ENCODE data around the gene DUSP16.
"Not testable (repeated sequence)": the region's sequence is repeated elsewhere in the genome, so short reads cannot be mapped to it uniquely, and the experiment has no call there.

DUSP16 gene

GRCh38 chr12:12577786-12578185 is 15.1 kb upstream of the DUSP16 start:
- H3K27me3 ChIP-seq (ENCODE audit: insufficient read depth, poor library complexity, severe bottlenecking), result no peaks in the 10 kb centered on the region
- no peak for TF ChIP-seq CTCF (IDR thresholded peaks at IDR 0.05; ENCODE audit: insufficient read depth, low read length)
- TF ChIP-seq GABPA (IDR thresholded peaks at IDR 0.05; ENCODE audit: low read depth), result no peak
- TF ChIP-seq REST (IDR thresholded peaks at IDR 0.05; ENCODE audit: insufficient replicate concordance, low read depth), result no peak
- TF ChIP-seq SPI1 (IDR thresholded peaks at IDR 0.05; ENCODE audit: borderline replicate concordance, low read depth), result no peak
- TF ChIP-seq POLR2AphosphoS5 (IDR thresholded peaks at IDR 0.05; ENCODE audit: low read depth), result no peak
- no peak overlapping the region for H3K27ac ChIP-seq (replicated peaks)
- no peak for DNase-seq (ENCODE audit: low read depth in 1 of 2, low spot score in 1 of 2)
- no peak overlapping the region for H3K4me3 ChIP-seq (replicated peaks; ENCODE audit: insufficient read depth, low read length)

GRCh38 chr12:12572659-12573058 is 10.0 kb upstream of the DUSP16 start:
- Histone ChIP-seq H3K27me3 (ENCODE audit: insufficient read depth, poor library complexity, severe bottlenecking) (no peaks in the 10 kb centered on the region), H3K4me3 (replicated peaks; ENCODE audit: insufficient read depth, low read length) (no peak overlapping the region), H3K27ac (replicated peaks) (no peak overlapping the region)
- no peak for TF ChIP-seq CTCF (IDR thresholded peaks at IDR 0.05; ENCODE audit: insufficient read depth, low read length)
- no peak for TF ChIP-seq REST (IDR thresholded peaks at IDR 0.05; ENCODE audit: insufficient replicate concordance, low read depth)
- TF ChIP-seq SPI1 (IDR thresholded peaks at IDR 0.05; ENCODE audit: borderline replicate concordance, low read depth), result no peak
- no peak for TF ChIP-seq GABPA (IDR thresholded peaks at IDR 0.05; ENCODE audit: low read depth)
- no peak for TF ChIP-seq POLR2AphosphoS5 (IDR thresholded peaks at IDR 0.05; ENCODE audit: low read depth)
- DNase-seq (ENCODE audit: low read depth in 1 of 2, low spot score in 1 of 2), result no peak

GRCh38 chr12:12565971-12566370 is 3.3 kb upstream of the DUSP16 start:
- H3K27ac ChIP-seq (replicated peaks); H3K4me3 ChIP-seq (replicated peaks; ENCODE audit: insufficient read depth, low read length); H3K27me3 ChIP-seq (ENCODE audit: insufficient read depth, poor library complexity, severe bottlenecking); DNase-seq (ENCODE audit: low read depth in 1 of 2, low spot score in 1 of 2): not testable (repeated sequence)

- no peak for DNase-seq (ENCODE audit: low read depth in 1 of 2, low spot score in 1 of 2)
- TF ChIP-seq REST (IDR thresholded peaks at IDR 0.05; ENCODE audit: insufficient replicate concordance, low read depth) (no peak), SPI1 (IDR thresholded peaks at IDR 0.05; ENCODE audit: borderline replicate concordance, low read depth) (no peak), CTCF (IDR thresholded peaks at IDR 0.05; ENCODE audit: insufficient read depth, low read length) (no peak), GABPA (IDR thresholded peaks at IDR 0.05; ENCODE audit: low read depth) (no peak), POLR2AphosphoS5 (IDR thresholded peaks at IDR 0.05; ENCODE audit: low read depth) (no peak)
- Histone ChIP-seq H3K27me3 (ENCODE audit: insufficient read depth, poor library complexity, severe bottlenecking) (no peaks in the 10 kb centered on the region), H3K27ac (replicated peaks) (no peak overlapping the region), H3K4me3 (replicated peaks; ENCODE audit: insufficient read depth, low read length) (no peak overlapping the region)
Measured at GRCh38 chr12:12564911-12565310, 2.2 kb upstream of the DUSP16 start.
